SH-SY5Y (cell line): ENCODE data around the gene TRMT61A.

ENCODE experiments used
- GATA2 ChIP-seq: IDR thresholded peaks from 2 replicates; pipeline ENCODE4 v1.6.1; 2011; ENCODE audit warnings: mild to moderate bottlenecking, low read depth, low read length
- GATA3 ChIP-seq: IDR thresholded peaks from 2 replicates; pipeline ENCODE4 v1.6.1; 2011; ENCODE audit warnings: low read depth, mild to moderate bottlenecking, low read length, moderate library complexity

- no peak for TF ChIP-seq GATA2
- TF ChIP-seq GATA3 = no peak
Measured at GRCh38 chr14:103522649-103523574, 6.1 kb upstream of the TRMT61A start, which contains the start of gene CKB.
